Chondrocyte (in vitro differentiated cells): ENCODE data around the gene CADPS. TPM values are rescaled to one million over a fixed set of nuclear protein-coding genes. Genes with fewer than 3 reads are reported as not detected.

Experiments used
- DNase-seq: peaks from one replicate; pipeline ENCODE4 v3.0.0; 2021; ENCODE audit warnings: mixed read lengths, low spot score
- H3K27ac Mint-ChIP-seq: one replicate; pipeline ENCODE4 v1.8.0; 2021; ENCODE audit warnings: mild to moderate bottlenecking, moderate library complexity, mixed read lengths; ENCODE audit not compliant: unreplicated experiment
- H3K27me3 Mint-ChIP-seq: 2 replicates; pipeline ENCODE4 v1.8.0; 2021; ENCODE audit warnings: low read depth, mixed read lengths
- H3K36me3 Mint-ChIP-seq: 2 replicates; pipeline ENCODE4 v1.8.0; 2021; ENCODE audit warnings: low read depth, mixed read lengths
- H3K4me1 Mint-ChIP-seq: 2 replicates; pipeline ENCODE4 v1.8.0; 2021; ENCODE audit warnings: low read depth, mild to moderate bottlenecking, mixed read lengths
- H3K4me3 Mint-ChIP-seq: one replicate; pipeline ENCODE4 v1.8.0; 2021; ENCODE audit warnings: mild to moderate bottlenecking, moderate library complexity, mixed read lengths; ENCODE audit not compliant: unreplicated experiment
- H3K9me3 Mint-ChIP-seq: 2 replicates; pipeline ENCODE4 v1.8.0; 2021; ENCODE audit warnings: low read depth, mixed read lengths
- total RNA-seq: library from RNA; stranded (reverse); gene quantifications from 3 replicates; pipeline ENCODE4 v1.2.1, GENCODE V29; 2021
- TF ChIP-seq, protein P1 (sequence below): fragments of 200-600 bp; sonication (generic); IDR thresholded peaks from 2 replicates; pipeline ENCODE4 v1.5.0; 2021; ENCODE audit warnings: antibody characterized with exemption, mild to moderate bottlenecking, moderate library complexity

Gene CADPS
- total RNA-seq, 1 donor from 2014 or later = not detected

GRCh38 chr3:62501289-62501668 is 373.9 kb downstream of the CADPS start:
- H3K27ac Mint-ChIP-seq = no peak overlapping the region
- H3K36me3 Mint-ChIP-seq = no peaks in the 10 kb centered on the region
- no peaks in the 10 kb centered on the region for H3K9me3 Mint-ChIP-seq
- peaks cover 11% of the 10 kb centered on the region for H3K27me3 Mint-ChIP-seq
- H3K4me1 Mint-ChIP-seq = no peaks in the 10 kb centered on the region
- TF ChIP-seq, protein P1, sequence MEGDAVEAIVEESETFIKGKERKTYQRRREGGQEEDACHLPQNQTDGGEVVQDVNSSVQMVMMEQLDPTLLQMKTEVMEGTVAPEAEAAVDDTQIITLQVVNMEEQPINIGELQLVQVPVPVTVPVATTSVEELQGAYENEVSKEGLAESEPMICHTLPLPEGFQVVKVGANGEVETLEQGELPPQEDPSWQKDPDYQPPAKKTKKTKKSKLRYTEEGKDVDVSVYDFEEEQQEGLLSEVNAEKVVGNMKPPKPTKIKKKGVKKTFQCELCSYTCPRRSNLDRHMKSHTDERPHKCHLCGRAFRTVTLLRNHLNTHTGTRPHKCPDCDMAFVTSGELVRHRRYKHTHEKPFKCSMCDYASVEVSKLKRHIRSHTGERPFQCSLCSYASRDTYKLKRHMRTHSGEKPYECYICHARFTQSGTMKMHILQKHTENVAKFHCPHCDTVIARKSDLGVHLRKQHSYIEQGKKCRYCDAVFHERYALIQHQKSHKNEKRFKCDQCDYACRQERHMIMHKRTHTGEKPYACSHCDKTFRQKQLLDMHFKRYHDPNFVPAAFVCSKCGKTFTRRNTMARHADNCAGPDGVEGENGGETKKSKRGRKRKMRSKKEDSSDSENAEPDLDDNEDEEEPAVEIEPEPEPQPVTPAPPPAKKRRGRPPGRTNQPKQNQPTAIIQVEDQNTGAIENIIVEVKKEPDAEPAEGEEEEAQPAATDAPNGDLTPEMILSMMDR = no peak
- no peak for DNase-seq
- H3K4me3 Mint-ChIP-seq = no peak overlapping the region

GRCh38 chr3:62500556-62501288 is 374.5 kb downstream of the CADPS start:
- Mint-ChIP-seq H3K4me3 (no peak overlapping the region), H3K4me1 (no peaks in the 10 kb centered on the region), H3K36me3 (no peaks in the 10 kb centered on the region), H3K27me3 (peaks cover 14% of the 10 kb centered on the region), H3K27ac (no peak overlapping the region), H3K9me3 (no peaks in the 10 kb centered on the region)
- DNase-seq = no peak
- TF ChIP-seq, protein P1 = no peak

- H3K4me3 Mint-ChIP-seq = no peak overlapping the region
- H3K4me1 Mint-ChIP-seq = no peaks in the 10 kb centered on the region
- DNase-seq = no peak
- TF ChIP-seq, protein P1 = no peak
- no peak overlapping the region for H3K27ac Mint-ChIP-seq
- peaks cover 10% of the 10 kb centered on the region for H3K27me3 Mint-ChIP-seq
- no peaks in the 10 kb centered on the region for H3K9me3 Mint-ChIP-seq
- no peaks in the 10 kb centered on the region for H3K36me3 Mint-ChIP-seq
Observed at GRCh38 chr3:62497156-62497555, 378.1 kb downstream of the CADPS start.

- no peak overlapping the region for H3K27ac Mint-ChIP-seq
- no peaks in the 10 kb centered on the region for H3K36me3 Mint-ChIP-seq
- no peaks in the 10 kb centered on the region for H3K9me3 Mint-ChIP-seq
- DNase-seq = no peak
- H3K4me1 Mint-ChIP-seq = no peaks in the 10 kb centered on the region
- H3K27me3 Mint-ChIP-seq = peaks cover 10% of the 10 kb centered on the region
- no peak overlapping the region for H3K4me3 Mint-ChIP-seq
- TF ChIP-seq, protein P1 = no peak
Observed at GRCh38 chr3:62496503-62496902, 378.7 kb downstream of the CADPS start.

DNA sequence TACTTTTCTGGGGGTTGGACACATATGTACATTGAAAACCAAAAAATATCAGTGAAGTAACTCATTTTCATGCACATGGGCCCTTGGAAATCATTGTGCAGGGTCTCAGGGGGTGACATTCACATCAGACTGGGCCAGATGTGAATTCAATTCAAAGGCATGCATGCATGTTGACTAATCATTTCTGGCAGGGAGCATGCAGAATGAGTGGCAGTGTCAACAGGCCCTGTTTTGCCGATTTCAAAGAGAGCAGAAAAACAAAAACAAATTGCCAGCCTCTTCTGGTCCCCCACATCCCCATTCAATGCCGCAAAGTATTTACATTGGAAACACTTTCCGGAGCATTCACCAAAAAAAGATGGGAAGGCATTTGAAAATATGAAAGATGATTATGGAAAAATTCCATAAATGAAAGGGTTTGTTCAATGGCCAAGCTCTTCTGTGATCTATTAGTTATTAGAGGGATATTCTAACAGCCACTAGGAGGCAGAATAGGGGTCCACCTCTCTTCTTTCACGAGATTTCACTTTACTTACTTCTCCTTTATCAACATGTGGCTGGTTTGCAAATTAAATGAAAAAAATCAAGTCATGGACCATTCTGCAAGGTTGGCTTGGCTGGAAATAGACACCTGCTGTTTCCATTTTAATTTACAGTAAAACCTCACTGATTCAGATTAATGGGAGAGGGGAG is 382.0 kb downstream of the CADPS start:
- no peak for DNase-seq
- Mint-ChIP-seq H3K36me3 (no peaks in the 10 kb centered on the region), H3K9me3 (no peaks in the 10 kb centered on the region), H3K27ac (no peak overlapping the region), H3K4me3 (no peak overlapping the region), H3K27me3 (peaks cover 7% of the 10 kb centered on the region), H3K4me1 (no peaks in the 10 kb centered on the region)
- TF ChIP-seq, protein P1 = peak; percentile 40
